ENCODE measurements around the gene ATP8A2.

ATP8A2 gene

GRCh38 chr13:25654322-25654721, 282.5 kb downstream of the ATP8A2 start:
- TF ChIP-seq, protein P1, sequence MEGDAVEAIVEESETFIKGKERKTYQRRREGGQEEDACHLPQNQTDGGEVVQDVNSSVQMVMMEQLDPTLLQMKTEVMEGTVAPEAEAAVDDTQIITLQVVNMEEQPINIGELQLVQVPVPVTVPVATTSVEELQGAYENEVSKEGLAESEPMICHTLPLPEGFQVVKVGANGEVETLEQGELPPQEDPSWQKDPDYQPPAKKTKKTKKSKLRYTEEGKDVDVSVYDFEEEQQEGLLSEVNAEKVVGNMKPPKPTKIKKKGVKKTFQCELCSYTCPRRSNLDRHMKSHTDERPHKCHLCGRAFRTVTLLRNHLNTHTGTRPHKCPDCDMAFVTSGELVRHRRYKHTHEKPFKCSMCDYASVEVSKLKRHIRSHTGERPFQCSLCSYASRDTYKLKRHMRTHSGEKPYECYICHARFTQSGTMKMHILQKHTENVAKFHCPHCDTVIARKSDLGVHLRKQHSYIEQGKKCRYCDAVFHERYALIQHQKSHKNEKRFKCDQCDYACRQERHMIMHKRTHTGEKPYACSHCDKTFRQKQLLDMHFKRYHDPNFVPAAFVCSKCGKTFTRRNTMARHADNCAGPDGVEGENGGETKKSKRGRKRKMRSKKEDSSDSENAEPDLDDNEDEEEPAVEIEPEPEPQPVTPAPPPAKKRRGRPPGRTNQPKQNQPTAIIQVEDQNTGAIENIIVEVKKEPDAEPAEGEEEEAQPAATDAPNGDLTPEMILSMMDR (IDR thresholded peaks at IDR 0.05; ENCODE audit: control extremely low read depth, extremely low read depth, low read depth, missing control alignments), result no peak
- DNase-seq (ENCODE audit: extremely low spot score), result no peak
- POLR2A ChIA-PET, result no interaction called here
- CTCF ChIA-PET, result interaction anchor here (1.4 kb wide), 1 partner anchor 65 kb away, joined by 3 read pairs; no protein-coding TSS in a partner anchor

DNA sequence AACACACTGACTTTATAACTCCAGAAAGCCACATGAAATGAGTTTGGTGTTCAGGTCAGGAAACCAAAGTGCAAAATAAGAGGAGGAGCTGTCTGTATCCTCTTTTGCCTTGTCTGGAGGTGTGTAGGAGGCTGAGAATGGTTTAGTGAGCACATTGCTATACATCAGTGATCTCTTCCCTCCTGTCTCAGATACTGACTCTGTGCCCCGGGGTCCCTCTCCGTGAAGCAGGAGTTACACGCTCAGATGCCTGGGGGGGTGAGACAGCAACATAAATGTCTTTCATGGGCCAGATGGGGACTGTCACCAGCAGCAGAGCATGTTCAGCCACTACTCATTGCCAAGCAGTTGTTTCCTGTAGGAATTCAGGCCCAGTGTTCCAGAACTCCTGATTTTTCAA, 285.4 kb downstream of the ATP8A2 start:
- CTCF ChIA-PET, result interaction anchor here (1.7 kb wide), 1 partner anchor 9 kb away, joined by 3 read pairs; no protein-coding TSS in a partner anchor
- POLR2A ChIA-PET, result no interaction called here
- TF ChIP-seq, protein P1 (IDR thresholded peaks at IDR 0.05; ENCODE audit: control extremely low read depth, extremely low read depth, low read depth, missing control alignments), result no peak
- DNase-seq (ENCODE audit: extremely low spot score), result no peak

- DNase-seq (ENCODE audit: extremely low spot score), result no peak
- POLR2A ChIA-PET, result no interaction called here
- TF ChIP-seq, protein P1 (IDR thresholded peaks at IDR 0.05; ENCODE audit: control extremely low read depth, extremely low read depth, low read depth, missing control alignments), result no peak
- CTCF ChIA-PET, result interaction anchor here (0.7 to 1.8 kb wide), 3 partner anchors 9 to 30 kb away, joined by 3 read pairs; no protein-coding TSS in a partner anchor
Observed at GRCh38 chr13:25659091-25659795, 287.5 kb downstream of the ATP8A2 start.

DNA sequence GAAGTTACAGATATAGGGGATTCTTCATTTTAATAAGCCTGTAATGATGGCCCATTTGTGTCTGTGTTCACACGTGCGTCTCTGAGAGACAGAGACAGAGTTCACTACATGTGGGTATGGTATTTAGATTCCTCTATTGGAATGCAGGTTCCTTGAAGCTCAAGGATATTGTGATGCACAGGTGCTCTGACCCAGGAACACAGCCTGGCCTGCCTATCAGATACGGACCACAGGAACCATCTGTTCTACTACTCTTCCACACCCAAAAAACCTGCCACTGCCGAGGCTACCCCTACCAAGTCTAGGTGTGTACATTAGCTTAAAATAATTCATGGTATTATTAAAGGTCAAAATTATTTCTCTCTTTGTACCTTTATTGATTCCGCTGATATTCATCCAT, 289.2 kb downstream of the ATP8A2 start:
- DNase-seq (ENCODE audit: extremely low spot score), result no peak
- CTCF ChIA-PET, result interaction anchor here (1.1 kb wide), 1 partner anchor 10 kb away, joined by 3 read pairs; no protein-coding TSS in a partner anchor
- POLR2A ChIA-PET, result no interaction called here
- TF ChIP-seq, protein P1 (IDR thresholded peaks at IDR 0.05; ENCODE audit: control extremely low read depth, extremely low read depth, low read depth, missing control alignments), result no peak

DNA sequence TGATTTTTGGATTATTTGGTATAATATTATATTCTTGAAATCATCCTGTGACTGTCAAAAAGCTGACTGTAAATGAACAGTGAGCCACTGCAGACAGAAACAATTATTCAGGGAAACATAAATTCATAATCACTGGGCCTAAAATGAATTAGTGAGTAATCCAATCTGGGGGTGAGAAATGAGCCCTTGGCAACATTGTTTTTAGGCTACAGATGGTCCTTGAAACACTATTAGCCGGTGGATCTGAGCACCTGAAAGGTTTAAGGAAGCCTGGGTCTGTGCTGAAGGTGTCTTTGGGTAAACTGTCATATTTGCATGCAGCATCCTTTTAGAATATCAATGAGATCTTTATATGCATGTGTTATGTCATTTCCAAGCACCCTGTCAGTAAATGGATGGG, 290.7 kb downstream of the ATP8A2 start:
- ChIA-PET POLR2A (no interaction called here), CTCF (no interaction called here)
- TF ChIP-seq, protein P1 (IDR thresholded peaks at IDR 0.05; ENCODE audit: control extremely low read depth, extremely low read depth, low read depth, missing control alignments), result no peak

DNA sequence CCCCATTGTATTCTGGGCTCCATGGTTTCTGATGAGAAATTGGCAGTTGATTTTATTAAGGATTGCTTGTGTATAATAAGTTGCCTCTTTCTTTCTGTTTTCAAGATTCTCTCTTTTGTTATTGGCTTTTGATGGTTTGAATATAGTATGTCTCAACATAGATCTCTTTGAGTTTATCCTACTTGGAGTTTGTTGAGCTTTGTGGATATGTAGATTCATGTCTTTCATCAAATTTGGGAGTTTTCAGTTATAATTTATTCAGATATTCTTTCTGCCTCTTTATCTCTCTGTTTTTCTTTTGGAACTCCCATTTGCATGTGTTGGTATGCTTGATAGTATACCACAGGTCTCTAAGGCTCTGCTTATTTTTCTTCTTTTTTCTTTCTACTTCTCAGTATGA, 296.6 kb downstream of the ATP8A2 start:
- ChIA-PET POLR2A (no interaction called here), CTCF (interaction anchor here (1.0 kb wide), 1 partner anchor 10 kb away, joined by 3 read pairs; no protein-coding TSS in a partner anchor)
- DNase-seq (ENCODE audit: extremely low spot score), result no peak
- TF ChIP-seq, protein P1 (IDR thresholded peaks at IDR 0.05; ENCODE audit: control extremely low read depth, extremely low read depth, low read depth, missing control alignments), result no peak

More for the DNA sequence above, 290.7 kb downstream of the ATP8A2 start:
- no peak for DNase-seq (ENCODE audit: extremely low spot score)
